DND-41 (cell line): Measurements from ENCODE around the gene TMEM35A.

Experiments used
- ATAC-seq: fragments of 200-7000 bp; cut with Tn5 transposase; 3 replicates; pipeline ENCODE4 v1.9.1; 2021; ENCODE audit warnings: low read depth; ENCODE audit not compliant: insufficient read depth
- DNase-seq: peaks from one replicate; pipeline ENCODE4 v3.0.0-alpha.2; 2020
- H2AFZ ChIP-seq: 2 replicates; pipeline ENCODE4 v1.6.0; 2012; ENCODE audit warnings: low read depth, low read length
- H3K27ac ChIP-seq: 2 replicates; pipeline ENCODE4 v1.5.1; 2012; ENCODE audit warnings: low read length, inconsistent platforms
- H3K27me3 ChIP-seq: fragments of 200-600 bp; sonication (generic); 2 replicates; pipeline ENCODE4 v1.6.0; 2012; ENCODE audit warnings: low read length, mild to moderate bottlenecking, inconsistent platforms; ENCODE audit not compliant: insufficient read depth, poor library complexity
- H3K36me3 ChIP-seq: 2 replicates; pipeline ENCODE4 v1.5.1; 2012; ENCODE audit warnings: low read length, inconsistent platforms; ENCODE audit not compliant: insufficient read depth
- H3K4me1 ChIP-seq: 2 replicates; pipeline ENCODE4 v1.5.1; 2012; ENCODE audit warnings: mild to moderate bottlenecking, low read length; ENCODE audit not compliant: insufficient read depth
- H3K4me2 ChIP-seq: 2 replicates; pipeline ENCODE4 v1.6.0; 2012; ENCODE audit warnings: mild to moderate bottlenecking, moderate library complexity, low read length, inconsistent platforms; ENCODE audit not compliant: insufficient read depth
- H3K4me3 ChIP-seq, 2 experiments: fragments of 200-600 bp in 1 of 2; shearing (Covaris generic) in 1 of 2; 2 replicates each; pipeline ENCODE4 v1.5.1; 2012 to 2016; ENCODE audit warnings: inconsistent platforms in 2 of 2, low read length in 2 of 2, mild to moderate bottlenecking in 2 of 2, low read depth in 1 of 2, moderate library complexity in 1 of 2
- H3K79me2 ChIP-seq: 2 replicates; pipeline ENCODE4 v1.6.0; 2012; ENCODE audit warnings: low read length, inconsistent platforms; ENCODE audit not compliant: insufficient read depth
- H3K9ac ChIP-seq: 2 replicates; pipeline ENCODE4 v1.6.0; 2012; ENCODE audit warnings: low read depth, mild to moderate bottlenecking, inconsistent platforms, low read length, moderate library complexity
- H3K9me3 ChIP-seq: 2 replicates; pipeline ENCODE4 v1.5.1; 2012; ENCODE audit warnings: low read length, moderate library complexity, mild to moderate bottlenecking, inconsistent platforms; ENCODE audit not compliant: insufficient read depth, severe bottlenecking
- H4K20me1 ChIP-seq: 2 replicates; pipeline ENCODE4 v1.6.0; 2012; ENCODE audit warnings: low read length; ENCODE audit not compliant: insufficient read depth
- EZH2 ChIP-seq: IDR thresholded peaks from 3 replicates; pipeline ENCODE4 v1.6.1; 2012; ENCODE audit warnings: borderline replicate concordance, low read depth, mild to moderate bottlenecking, moderate library complexity, low read length, inconsistent platforms; ENCODE audit not compliant: severe bottlenecking
- TF ChIP-seq, protein P1 (sequence below): IDR thresholded peaks from 2 replicates; pipeline ENCODE4 v1.5.1; 2012; ENCODE audit warnings: borderline replicate concordance, low read length, moderate library complexity, mild to moderate bottlenecking; ENCODE audit not compliant: poor library complexity, severe bottlenecking; ENCODE audit errors: extremely low read depth

TMEM35A gene

DNA sequence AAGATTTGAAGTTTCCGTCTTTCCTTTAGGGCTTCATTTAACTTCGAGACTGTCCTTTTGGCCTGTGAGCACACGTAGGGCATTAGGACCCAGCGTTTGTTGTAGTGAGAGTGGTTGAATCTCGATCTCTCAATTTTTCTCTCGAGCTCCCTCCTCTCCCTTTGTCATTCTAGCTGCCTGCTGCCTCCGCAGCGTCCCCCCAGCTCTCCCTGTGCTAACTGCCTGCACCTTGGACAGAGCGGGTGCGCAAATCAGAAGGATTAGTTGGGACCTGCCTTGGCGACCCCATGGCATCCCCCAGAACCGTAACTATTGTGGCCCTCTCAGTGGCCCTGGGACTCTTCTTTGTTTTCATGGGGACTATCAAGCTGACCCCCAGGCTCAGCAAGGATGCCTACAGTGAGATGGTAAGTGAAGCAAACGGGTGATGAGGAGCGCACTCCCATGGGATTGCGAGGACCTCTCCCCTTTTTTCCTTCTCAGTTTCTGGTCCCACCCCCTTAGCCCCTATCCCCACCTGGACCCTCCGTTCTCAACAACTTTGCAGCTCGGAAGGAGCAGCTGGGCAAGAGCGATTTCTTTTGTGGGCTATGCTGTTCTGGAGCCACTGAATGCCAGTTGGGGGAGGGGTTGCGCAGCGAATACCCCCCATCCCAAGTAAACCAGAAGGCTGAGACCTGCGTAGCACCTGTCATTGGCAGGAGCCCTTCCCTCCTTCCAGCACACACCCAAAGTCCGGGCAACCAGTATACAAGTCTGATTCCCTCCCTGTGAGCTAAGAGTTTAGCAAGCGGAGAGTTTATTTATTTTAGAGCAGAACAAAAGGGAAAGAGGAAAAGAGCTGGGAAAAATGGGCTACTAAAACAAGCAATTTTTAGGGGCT lies at the start of gene TMEM35A:
Gene TMEM35A, plus strand, starts transcription at position 164 of the 883 bp plus-strand sequence. Its CDS starts 124 bp downstream, at position 288.
- no peak within 1 kb of the TSS for H3K27ac ChIP-seq
- no peak for ATAC-seq
- H3K4me2 ChIP-seq = no peak within 1 kb of the TSS
- no peak within 1 kb of the TSS for H3K9ac ChIP-seq
- DNase-seq = no peak
- no peak for TF ChIP-seq EZH2
- TF ChIP-seq, protein P1, sequence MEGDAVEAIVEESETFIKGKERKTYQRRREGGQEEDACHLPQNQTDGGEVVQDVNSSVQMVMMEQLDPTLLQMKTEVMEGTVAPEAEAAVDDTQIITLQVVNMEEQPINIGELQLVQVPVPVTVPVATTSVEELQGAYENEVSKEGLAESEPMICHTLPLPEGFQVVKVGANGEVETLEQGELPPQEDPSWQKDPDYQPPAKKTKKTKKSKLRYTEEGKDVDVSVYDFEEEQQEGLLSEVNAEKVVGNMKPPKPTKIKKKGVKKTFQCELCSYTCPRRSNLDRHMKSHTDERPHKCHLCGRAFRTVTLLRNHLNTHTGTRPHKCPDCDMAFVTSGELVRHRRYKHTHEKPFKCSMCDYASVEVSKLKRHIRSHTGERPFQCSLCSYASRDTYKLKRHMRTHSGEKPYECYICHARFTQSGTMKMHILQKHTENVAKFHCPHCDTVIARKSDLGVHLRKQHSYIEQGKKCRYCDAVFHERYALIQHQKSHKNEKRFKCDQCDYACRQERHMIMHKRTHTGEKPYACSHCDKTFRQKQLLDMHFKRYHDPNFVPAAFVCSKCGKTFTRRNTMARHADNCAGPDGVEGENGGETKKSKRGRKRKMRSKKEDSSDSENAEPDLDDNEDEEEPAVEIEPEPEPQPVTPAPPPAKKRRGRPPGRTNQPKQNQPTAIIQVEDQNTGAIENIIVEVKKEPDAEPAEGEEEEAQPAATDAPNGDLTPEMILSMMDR = no peak
- no peaks in the 10 kb centered on the region for H3K4me1 ChIP-seq
- no peak within 1 kb of the TSS for H3K4me3 ChIP-seq
- no peaks in the 10 kb centered on the region for H3K9me3 ChIP-seq
- no peaks in the 10 kb centered on the region for H4K20me1 ChIP-seq
- H3K36me3 ChIP-seq = no peaks in the 10 kb centered on the region
- no peak within 1 kb of the TSS for H2AFZ ChIP-seq
- H3K79me2 ChIP-seq = no peaks in the 10 kb centered on the region
- no peaks in the 10 kb centered on the region for H3K27me3 ChIP-seq

- no peaks in the 10 kb centered on the region for H3K27me3 ChIP-seq
- no peak for DNase-seq
- H4K20me1 ChIP-seq = no peaks in the 10 kb centered on the region
- H3K27ac ChIP-seq = no peak overlapping the region
- H3K4me2 ChIP-seq = no peak overlapping the region
- no peak overlapping the region for H3K4me3 ChIP-seq
- TF ChIP-seq, protein P1 = no peak
- TF ChIP-seq EZH2 = no peak
- H3K36me3 ChIP-seq = peaks cover 17% of the 10 kb centered on the region
- H3K9ac ChIP-seq = no peak overlapping the region
- no peak overlapping the region for H2AFZ ChIP-seq
- no peaks in the 10 kb centered on the region for H3K79me2 ChIP-seq
- no peaks in the 10 kb centered on the region for H3K9me3 ChIP-seq
- no peaks in the 10 kb centered on the region for H3K4me1 ChIP-seq
- no peak for ATAC-seq
Measured at GRCh38 chrX:101029665-101030064, 49.0 kb upstream of the TMEM35A start.

DNA sequence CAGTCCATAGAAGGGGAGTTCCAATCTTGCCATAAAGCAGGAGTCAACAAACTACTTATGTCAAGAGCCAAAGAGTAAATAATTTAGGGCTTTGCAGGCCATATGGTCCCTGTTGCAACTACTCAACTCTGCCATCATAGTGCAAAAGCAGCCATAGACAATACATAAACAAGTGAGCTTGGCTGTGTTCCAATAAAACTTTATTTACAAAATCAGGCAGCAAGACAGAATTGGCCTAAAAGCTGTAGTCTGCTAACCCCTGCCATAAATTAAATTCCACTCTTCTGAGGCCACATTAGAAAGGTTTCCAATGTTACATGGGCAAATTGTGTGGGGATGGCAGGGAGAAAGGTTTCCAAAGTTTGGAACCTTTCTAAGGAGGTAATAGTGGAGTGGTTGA lies 41.4 kb upstream of the TMEM35A start:
- no peak overlapping the region for H3K9ac ChIP-seq
- no peak for DNase-seq
- peaks cover 36% of the 10 kb centered on the region; the same call in 1 of the 2 replicates for H3K36me3 ChIP-seq
- no peaks in the 10 kb centered on the region for H4K20me1 ChIP-seq
- no peaks in the 10 kb centered on the region for H3K4me1 ChIP-seq
- H3K79me2 ChIP-seq = no peaks in the 10 kb centered on the region
- H3K9me3 ChIP-seq = no peaks in the 10 kb centered on the region
- ATAC-seq = no peak
- H3K27ac ChIP-seq = no peak overlapping the region
- no peak overlapping the region for H3K4me3 ChIP-seq
- H3K4me2 ChIP-seq = no peak overlapping the region
- TF ChIP-seq EZH2 = no peak
- TF ChIP-seq, protein P1 = no peak
- no peak overlapping the region for H2AFZ ChIP-seq
- H3K27me3 ChIP-seq = no peaks in the 10 kb centered on the region
